Measurements from ENCODE around the gene ZDHHC11B.
"Not testable (repeated sequence)": the region's sequence is repeated elsewhere in the genome, so short reads cannot be mapped to it uniquely, and the experiment has no call there.

Gene ZDHHC11B

DNA sequence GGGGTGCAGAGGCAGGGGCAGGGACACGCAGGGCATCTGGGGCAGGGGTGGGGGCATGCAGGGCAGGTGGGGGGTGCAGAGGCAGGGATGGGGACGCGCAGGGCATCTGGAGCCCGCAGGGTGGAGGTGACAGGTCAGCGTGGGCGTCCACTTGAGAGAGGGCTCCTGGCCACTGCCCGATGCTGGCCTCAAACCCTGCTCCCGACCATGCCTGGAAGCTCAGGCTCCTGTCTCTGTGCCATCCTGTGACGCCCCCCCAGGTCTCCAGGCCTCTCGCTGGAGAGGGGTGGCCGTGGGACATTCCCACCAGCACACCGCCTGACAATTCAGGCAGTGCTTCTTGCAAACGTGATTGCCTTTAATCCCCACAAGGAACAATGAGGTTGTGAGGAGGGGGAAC is 33.0 kb downstream of the ZDHHC11B start:
- H3K9me3 ChIP-seq (ENCODE audit: insufficient read depth, low read length), result no peaks in the 10 kb centered on the region
- no peak overlapping the region for H3K27ac ChIP-seq (ENCODE audit: low read length)
- no peaks in the 10 kb centered on the region for H3K79me2 ChIP-seq (ENCODE audit: low read length)
- H3K4me1 ChIP-seq (ENCODE audit: low read length), result no peaks in the 10 kb centered on the region
- no peak overlapping the region for H2AFZ ChIP-seq (ENCODE audit: low read depth, low read length)
- H4K20me1 ChIP-seq (ENCODE audit: insufficient read depth, low read length), result no peaks in the 10 kb centered on the region
- H3K36me3 ChIP-seq (replicated peaks; ENCODE audit: low read depth, low read length), result no peaks in the 10 kb centered on the region
- no peak overlapping the region for H3K4me2 ChIP-seq (ENCODE audit: low read length)
- H3K4me3 ChIP-seq (ENCODE audit: low read length), result no peak overlapping the region
- no peak for TF ChIP-seq EZH2phosphoT487 (IDR thresholded peaks at IDR 0.05; ENCODE audit: low read depth)
- TF ChIP-seq, protein P1, sequence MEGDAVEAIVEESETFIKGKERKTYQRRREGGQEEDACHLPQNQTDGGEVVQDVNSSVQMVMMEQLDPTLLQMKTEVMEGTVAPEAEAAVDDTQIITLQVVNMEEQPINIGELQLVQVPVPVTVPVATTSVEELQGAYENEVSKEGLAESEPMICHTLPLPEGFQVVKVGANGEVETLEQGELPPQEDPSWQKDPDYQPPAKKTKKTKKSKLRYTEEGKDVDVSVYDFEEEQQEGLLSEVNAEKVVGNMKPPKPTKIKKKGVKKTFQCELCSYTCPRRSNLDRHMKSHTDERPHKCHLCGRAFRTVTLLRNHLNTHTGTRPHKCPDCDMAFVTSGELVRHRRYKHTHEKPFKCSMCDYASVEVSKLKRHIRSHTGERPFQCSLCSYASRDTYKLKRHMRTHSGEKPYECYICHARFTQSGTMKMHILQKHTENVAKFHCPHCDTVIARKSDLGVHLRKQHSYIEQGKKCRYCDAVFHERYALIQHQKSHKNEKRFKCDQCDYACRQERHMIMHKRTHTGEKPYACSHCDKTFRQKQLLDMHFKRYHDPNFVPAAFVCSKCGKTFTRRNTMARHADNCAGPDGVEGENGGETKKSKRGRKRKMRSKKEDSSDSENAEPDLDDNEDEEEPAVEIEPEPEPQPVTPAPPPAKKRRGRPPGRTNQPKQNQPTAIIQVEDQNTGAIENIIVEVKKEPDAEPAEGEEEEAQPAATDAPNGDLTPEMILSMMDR (IDR thresholded peaks at IDR 0.05; ENCODE audit: low read depth, low read length), result no peak
- H3K9ac ChIP-seq (ENCODE audit: low read length), result no peak overlapping the region
- H3K27me3 ChIP-seq (ENCODE audit: low read depth, low read length), result no peaks in the 10 kb centered on the region

DNA sequence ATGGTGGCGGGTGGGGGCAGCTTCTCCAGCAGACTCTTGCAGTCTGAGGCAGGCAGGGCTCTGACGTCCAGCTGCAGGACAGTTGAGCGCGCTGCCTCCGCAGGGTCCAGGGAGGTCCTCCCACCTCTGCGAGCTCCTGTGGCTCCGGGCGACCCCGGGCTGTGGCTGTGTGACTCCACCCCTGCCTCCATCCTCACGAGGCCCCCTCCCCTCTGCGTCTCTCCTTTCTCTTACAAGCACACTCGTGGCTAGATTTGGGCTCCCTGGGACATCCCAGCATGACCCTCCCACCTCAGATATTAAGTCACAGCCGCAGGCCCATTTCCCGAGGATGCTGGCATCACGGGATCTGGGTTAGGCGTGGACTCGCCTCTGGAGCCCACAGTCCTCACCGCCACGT is 34.3 kb downstream of the ZDHHC11B start:
- not testable (repeated sequence) for H3K9ac ChIP-seq (ENCODE audit: low read length); H3K4me2 ChIP-seq (ENCODE audit: low read length); H2AFZ ChIP-seq (ENCODE audit: low read depth, low read length); H3K27ac ChIP-seq (ENCODE audit: low read length); H3K4me1 ChIP-seq (ENCODE audit: low read length); H3K36me3 ChIP-seq (replicated peaks; ENCODE audit: low read depth, low read length); H4K20me1 ChIP-seq (ENCODE audit: insufficient read depth, low read length); H3K27me3 ChIP-seq (ENCODE audit: low read depth, low read length); H3K79me2 ChIP-seq (ENCODE audit: low read length); H3K9me3 ChIP-seq (ENCODE audit: insufficient read depth, low read length); H3K4me3 ChIP-seq (ENCODE audit: low read length)

DNA sequence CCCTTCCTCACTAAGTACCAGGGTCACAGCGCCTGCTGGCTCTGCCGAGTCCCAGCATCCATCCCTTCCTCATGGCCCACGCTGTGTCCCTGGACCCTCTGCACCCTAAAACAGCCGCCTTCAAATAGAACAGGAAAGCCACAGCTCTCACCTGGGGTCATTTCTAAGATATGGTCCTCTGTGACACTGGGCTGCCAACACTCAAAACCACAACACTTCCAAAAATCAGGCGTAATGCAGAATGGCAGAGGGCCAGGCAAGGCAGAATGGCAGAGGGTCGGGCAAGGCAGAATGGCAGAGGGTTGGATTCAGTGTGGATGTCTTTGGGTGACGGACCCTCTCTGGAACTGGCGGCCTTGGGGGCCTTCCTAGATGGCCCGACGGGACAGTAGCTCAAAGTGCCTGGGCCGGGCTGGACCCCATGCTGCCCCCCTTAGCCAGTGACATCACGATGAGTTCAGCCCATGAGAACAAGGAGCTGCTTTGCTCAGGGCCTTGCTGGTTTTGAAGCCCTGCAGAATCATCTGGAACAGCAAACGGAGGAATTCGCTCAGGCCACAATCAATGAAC is 35.3 kb downstream of the ZDHHC11B start:
- Histone ChIP-seq H2AFZ (ENCODE audit: low read depth, low read length) (no peak overlapping the region), H3K36me3 (replicated peaks; ENCODE audit: low read depth, low read length) (no peaks in the 10 kb centered on the region), H3K79me2 (ENCODE audit: low read length) (no peaks in the 10 kb centered on the region), H4K20me1 (ENCODE audit: insufficient read depth, low read length) (no peaks in the 10 kb centered on the region), H3K4me2 (ENCODE audit: low read length) (no peak overlapping the region), H3K9me3 (ENCODE audit: insufficient read depth, low read length) (no peaks in the 10 kb centered on the region), H3K4me1 (ENCODE audit: low read length) (no peaks in the 10 kb centered on the region), H3K27me3 (ENCODE audit: low read depth, low read length) (no peaks in the 10 kb centered on the region), H3K9ac (ENCODE audit: low read length) (no peak overlapping the region), H3K4me3 (ENCODE audit: low read length) (no peak overlapping the region), H3K27ac (ENCODE audit: low read length) (no peak overlapping the region)
- TF ChIP-seq EZH2phosphoT487 (IDR thresholded peaks at IDR 0.05; ENCODE audit: low read depth), result no peak
- TF ChIP-seq, protein P1 (IDR thresholded peaks at IDR 0.05; ENCODE audit: low read depth, low read length), result no peak

DNA sequence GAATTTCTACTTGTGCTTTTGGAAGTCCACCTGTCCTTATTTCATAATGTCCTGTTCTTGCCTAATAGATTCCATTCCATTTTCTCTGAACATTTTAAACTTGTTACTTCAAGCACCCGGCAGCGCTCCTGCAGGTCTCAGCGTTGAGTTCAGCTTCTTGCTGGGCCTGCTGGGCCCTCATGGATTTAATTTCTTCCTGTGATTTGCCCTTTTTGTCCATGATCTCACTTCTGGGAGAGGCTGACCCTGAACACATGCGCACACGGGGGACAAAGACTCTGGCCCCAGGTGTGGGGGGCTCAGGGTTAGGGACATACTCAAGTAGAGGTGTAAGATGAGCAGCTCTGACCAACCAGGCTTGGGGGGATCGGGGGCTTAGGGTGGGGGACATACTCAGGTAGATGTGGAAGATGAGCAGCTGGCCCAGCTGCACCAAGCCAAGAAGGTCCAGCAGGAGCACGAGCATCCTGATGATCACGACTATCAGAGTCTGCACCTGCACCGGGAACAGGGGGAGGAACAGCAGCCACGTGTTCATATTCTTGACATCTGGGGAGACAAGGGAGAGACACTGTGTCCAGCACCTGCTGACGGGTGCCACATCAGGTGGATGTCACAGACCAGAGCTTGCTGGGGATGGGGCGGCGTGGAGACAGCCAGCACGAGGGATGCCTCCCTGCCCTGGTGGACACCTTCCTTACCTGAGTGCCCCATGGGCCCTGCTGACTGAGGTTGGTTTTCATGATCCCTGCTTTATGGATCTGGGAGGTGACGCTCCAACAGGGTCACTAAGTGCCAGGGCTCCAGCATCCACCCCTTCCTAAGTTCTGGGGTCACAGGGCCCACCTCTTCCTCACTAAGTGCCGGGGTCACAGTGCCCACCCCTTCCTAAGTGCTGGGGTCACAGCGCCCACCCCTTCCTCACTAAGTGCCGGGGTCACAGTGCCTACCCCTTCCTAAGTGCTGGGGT is 36.2 kb downstream of the ZDHHC11B start:
- H3K27ac ChIP-seq (ENCODE audit: low read length); H3K4me1 ChIP-seq (ENCODE audit: low read length); H3K79me2 ChIP-seq (ENCODE audit: low read length); H3K4me2 ChIP-seq (ENCODE audit: low read length); H3K4me3 ChIP-seq (ENCODE audit: low read length); H3K9me3 ChIP-seq (ENCODE audit: insufficient read depth, low read length); H3K36me3 ChIP-seq (replicated peaks; ENCODE audit: low read depth, low read length); H3K9ac ChIP-seq (ENCODE audit: low read length); H2AFZ ChIP-seq (ENCODE audit: low read depth, low read length); H4K20me1 ChIP-seq (ENCODE audit: insufficient read depth, low read length); H3K27me3 ChIP-seq (ENCODE audit: low read depth, low read length): not testable (repeated sequence)

DNA sequence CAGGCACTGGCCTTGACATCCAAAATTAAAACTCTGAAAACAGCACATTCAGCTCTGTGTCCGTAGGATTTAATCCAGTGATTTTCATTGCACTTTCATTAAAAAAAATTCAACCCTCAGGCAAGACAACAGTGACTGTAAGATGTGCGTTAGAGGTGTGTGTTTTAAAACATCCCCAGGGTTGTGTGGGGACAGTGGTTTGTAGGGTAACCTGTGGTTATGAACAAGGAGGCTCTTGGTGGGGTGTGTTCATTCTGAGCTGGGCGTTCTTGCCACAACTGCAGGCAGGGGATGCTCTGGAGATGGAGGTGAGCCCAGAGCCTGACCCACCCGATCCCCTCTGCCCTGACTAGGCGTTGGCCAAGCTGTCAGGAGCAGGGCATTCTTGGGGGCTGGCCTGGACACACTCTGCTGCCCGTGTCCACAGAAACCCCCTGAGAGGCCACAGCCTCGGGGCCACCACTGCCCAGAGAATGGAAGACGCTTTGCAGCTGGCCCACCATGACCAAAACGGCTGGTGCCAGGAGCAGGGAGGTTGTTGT is 37.2 kb downstream of the ZDHHC11B start:
- H3K9ac ChIP-seq (ENCODE audit: low read length); H3K9me3 ChIP-seq (ENCODE audit: insufficient read depth, low read length); H3K4me2 ChIP-seq (ENCODE audit: low read length); H4K20me1 ChIP-seq (ENCODE audit: insufficient read depth, low read length); H3K4me1 ChIP-seq (ENCODE audit: low read length); H3K36me3 ChIP-seq (replicated peaks; ENCODE audit: low read depth, low read length); H2AFZ ChIP-seq (ENCODE audit: low read depth, low read length); H3K4me3 ChIP-seq (ENCODE audit: low read length); H3K27ac ChIP-seq (ENCODE audit: low read length); H3K79me2 ChIP-seq (ENCODE audit: low read length); H3K27me3 ChIP-seq (ENCODE audit: low read depth, low read length): not testable (repeated sequence)

Measured in OCI-LY3 (cell line).